ENCODE data around the gene HDAC9.

Gene HDAC9

GRCh38 chr7:18491871-18492270 is 3.7 kb upstream of the HDAC9 start:
- no peak overlapping the region for H3K27ac ChIP-seq
- DNase-seq (ENCODE audit: low read depth, low spot score): no peak

- H3K27ac ChIP-seq: no peak overlapping the region
Observed at GRCh38 chr7:18494406-18494805, 1.1 kb upstream of the HDAC9 start.

GRCh38 chr7:18494821-18495408 is 634 bp upstream of the HDAC9 start:
- DNase-seq (ENCODE audit: low read depth, low spot score): no peak
- H3K27ac ChIP-seq: no peak overlapping the region

More at GRCh38 chr7:18494406-18494805, 1.1 kb upstream of the HDAC9 start:
- DNase-seq (ENCODE audit: low read depth, low spot score): no peak

GRCh38 chr7:18496341-18496700 is 772 bp downstream of the HDAC9 start:
- H3K27ac ChIP-seq: no peak overlapping the region

GRCh38 chr7:18497082-18497481 is 1.5 kb downstream of the HDAC9 start:
- no peak for DNase-seq (ENCODE audit: low read depth, low spot score)
- H3K27ac ChIP-seq: no peak overlapping the region

More at GRCh38 chr7:18496341-18496700, 772 bp downstream of the HDAC9 start:
- no peak for DNase-seq (ENCODE audit: low read depth, low spot score)

GRCh38 chr7:18497800-18498199 is 2.3 kb downstream of the HDAC9 start:
- no peak overlapping the region for H3K27ac ChIP-seq
- DNase-seq (ENCODE audit: low read depth, low spot score): no peak

- no peak overlapping the region for H3K27ac ChIP-seq
- DNase-seq (ENCODE audit: low read depth, low spot score): no peak
Observed at GRCh38 chr7:18498341-18498740, 2.8 kb downstream of the HDAC9 start.

GRCh38 chr7:18499407-18500177 is 4.0 kb downstream of the HDAC9 start:
- DNase-seq (ENCODE audit: low read depth, low spot score): peak; percentile 6
- no peak overlapping the region for H3K27ac ChIP-seq

GRCh38 chr7:18503126-18503866 is 7.7 kb downstream of the HDAC9 start:
- no peak overlapping the region for H3K27ac ChIP-seq
- no peak for DNase-seq (ENCODE audit: low read depth, low spot score)

GRCh38 chr7:18504965-18505364 is 9.4 kb downstream of the HDAC9 start:
- no peak for DNase-seq (ENCODE audit: low read depth, low spot score)
- H3K27ac ChIP-seq: no peak overlapping the region

- H3K27ac ChIP-seq: no peak overlapping the region
- DNase-seq (ENCODE audit: low read depth, low spot score): no peak
Observed at GRCh38 chr7:18505870-18506460, 10.4 kb downstream of the HDAC9 start.

GRCh38 chr7:18508443-18509427 is 13.2 kb downstream of the HDAC9 start:
- peak overlapping the region; percentile 97 for H3K27ac ChIP-seq

GRCh38 chr7:18509481-18509880 is 13.9 kb downstream of the HDAC9 start:
- DNase-seq (ENCODE audit: low read depth, low spot score): peak; percentile 6
- peak overlapping the region; percentile 97 for H3K27ac ChIP-seq

More at GRCh38 chr7:18508443-18509427, 13.2 kb downstream of the HDAC9 start:
- peak; percentile 95 for DNase-seq (ENCODE audit: low read depth, low spot score)

GRCh38 chr7:18511351-18512140 is 16.0 kb downstream of the HDAC9 start:
- H3K27ac ChIP-seq: peak overlapping the region; percentile 97
- no peak for DNase-seq (ENCODE audit: low read depth, low spot score)

- no peak for DNase-seq (ENCODE audit: low read depth, low spot score)
- no peak overlapping the region for H3K27ac ChIP-seq
Observed at GRCh38 chr7:18513343-18513742, 17.8 kb downstream of the HDAC9 start.

- no peak for DNase-seq (ENCODE audit: low read depth, low spot score)
- H3K27ac ChIP-seq: no peak overlapping the region
Observed at GRCh38 chr7:18515067-18515466, 19.5 kb downstream of the HDAC9 start.

- no peak for DNase-seq (ENCODE audit: low read depth, low spot score)
Observed at GRCh38 chr7:18517646-18518045, 22.1 kb downstream of the HDAC9 start.

GRCh38 chr7:18518555-18518954 is 23.0 kb downstream of the HDAC9 start:
- no peak overlapping the region for H3K27ac ChIP-seq
- no peak for DNase-seq (ENCODE audit: low read depth, low spot score)

More at GRCh38 chr7:18517646-18518045, 22.1 kb downstream of the HDAC9 start:
- H3K27ac ChIP-seq: no peak overlapping the region
